Effector CD8-positive, alpha-beta T cell (primary cell): ENCODE data around the gene SKI.

Experiments used
- DNase-seq: peaks from one replicate; lab custom pipeline; 2025; lab: John Stamatoyannopoulos, UW

SKI gene

DNA sequence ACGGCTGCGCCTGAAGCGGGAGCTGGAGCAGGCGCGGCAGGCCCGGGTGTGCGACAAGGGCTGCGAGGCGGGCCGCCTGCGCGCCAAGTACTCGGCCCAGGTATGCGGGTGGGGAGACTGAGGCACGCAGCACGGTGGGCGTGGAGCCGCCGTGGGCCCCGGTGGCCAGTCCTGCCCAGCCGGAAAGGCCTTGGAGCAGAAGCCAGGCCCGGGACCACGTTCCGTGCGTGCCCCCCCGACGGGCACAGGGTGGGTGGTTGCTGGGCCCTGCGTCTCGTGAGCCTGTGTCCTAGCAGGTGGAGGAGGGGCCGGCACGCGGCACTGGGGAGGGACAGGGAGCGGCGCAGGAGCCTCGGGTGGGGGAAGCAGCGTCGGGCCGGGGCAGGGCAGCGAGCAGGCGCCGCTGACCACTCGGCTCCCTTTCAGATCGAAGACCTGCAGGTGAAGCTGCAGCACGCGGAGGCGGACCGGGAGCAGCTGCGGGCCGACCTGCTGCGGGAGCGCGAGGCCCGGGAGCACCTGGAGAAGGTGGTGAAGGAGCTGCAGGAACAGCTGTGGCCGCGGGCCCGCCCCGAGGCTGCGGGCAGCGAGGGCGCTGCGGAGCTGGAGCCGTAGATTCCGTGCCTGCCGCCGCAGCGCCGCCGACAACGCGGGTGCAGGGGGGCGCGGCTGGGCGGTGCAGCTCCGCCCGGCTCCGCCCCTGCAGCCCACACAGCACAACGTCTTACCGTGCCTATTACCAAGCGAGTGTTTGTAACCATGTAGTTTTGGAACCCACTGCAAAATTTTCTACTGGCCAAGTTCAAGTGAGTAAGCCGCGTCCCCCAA is 78.2 kb downstream of the SKI start:
- no peak for DNase-seq

DNA sequence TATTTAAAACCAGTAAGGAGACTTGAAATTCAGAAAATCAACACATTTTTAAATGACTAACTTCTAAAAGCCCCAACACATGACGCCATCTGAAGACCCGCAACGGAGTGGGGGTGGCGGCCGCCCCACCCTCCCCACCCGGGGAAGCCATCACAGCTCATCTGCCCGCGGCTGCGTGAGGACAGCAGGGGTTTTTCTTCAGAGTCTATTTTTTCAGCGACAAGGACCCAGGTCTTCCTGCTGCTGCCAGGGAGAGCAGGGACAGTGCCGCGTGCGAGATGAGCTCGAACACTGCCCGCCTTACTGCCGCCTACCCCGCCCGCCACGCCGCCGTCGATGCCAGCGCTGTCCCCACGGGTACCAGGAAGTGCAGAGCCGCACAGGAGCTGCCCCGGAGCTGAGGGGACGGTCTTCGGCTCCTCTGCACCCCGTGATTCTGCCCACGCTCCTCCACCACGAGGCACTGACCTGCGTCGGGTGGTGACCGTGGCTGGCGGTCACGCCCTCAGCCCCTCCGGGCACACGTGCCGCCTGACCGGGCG is 79.0 kb downstream of the SKI start:
- no peak for DNase-seq

DNA sequence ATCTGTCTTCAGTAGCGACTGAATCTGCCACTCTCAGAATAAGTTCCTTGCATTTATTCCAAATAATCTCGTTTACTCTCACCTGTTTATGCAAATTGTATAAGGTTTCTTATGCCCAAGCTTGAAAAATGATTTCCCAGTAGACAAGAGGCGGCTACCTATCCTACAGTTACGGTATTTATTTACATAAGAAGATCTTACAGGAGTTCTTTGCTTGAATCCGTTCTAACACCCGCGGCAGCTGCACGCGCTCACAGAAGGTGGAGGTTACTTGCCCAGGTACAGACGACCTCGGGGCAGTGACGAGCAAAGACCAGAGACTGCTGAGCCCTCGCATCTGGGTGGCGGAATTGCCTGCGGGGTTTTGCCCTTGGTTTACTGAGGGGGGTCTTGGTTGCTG is 79.9 kb downstream of the SKI start:
- DNase-seq, result no peak

DNA sequence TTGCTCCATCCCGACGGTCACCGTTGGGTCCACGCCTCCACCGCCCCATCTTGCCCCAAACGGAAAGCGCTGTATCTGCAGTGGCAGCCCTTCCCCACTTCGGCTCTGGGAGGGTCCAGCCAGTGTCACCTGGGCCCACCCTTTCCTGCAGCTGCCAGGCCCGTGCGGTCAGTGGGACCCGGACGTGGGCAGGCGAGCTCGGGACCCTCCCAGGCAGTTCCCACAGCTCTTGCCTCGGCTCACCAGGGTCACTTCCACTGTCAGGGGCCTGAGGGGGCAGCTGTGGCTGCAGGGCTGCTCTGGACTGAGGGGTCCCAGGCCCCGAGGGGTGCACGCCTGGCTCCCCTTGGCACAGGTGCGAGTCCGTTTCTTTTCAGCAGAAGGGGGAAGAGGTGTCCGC is 80.7 kb downstream of the SKI start:
- DNase-seq, result no peak

DNA sequence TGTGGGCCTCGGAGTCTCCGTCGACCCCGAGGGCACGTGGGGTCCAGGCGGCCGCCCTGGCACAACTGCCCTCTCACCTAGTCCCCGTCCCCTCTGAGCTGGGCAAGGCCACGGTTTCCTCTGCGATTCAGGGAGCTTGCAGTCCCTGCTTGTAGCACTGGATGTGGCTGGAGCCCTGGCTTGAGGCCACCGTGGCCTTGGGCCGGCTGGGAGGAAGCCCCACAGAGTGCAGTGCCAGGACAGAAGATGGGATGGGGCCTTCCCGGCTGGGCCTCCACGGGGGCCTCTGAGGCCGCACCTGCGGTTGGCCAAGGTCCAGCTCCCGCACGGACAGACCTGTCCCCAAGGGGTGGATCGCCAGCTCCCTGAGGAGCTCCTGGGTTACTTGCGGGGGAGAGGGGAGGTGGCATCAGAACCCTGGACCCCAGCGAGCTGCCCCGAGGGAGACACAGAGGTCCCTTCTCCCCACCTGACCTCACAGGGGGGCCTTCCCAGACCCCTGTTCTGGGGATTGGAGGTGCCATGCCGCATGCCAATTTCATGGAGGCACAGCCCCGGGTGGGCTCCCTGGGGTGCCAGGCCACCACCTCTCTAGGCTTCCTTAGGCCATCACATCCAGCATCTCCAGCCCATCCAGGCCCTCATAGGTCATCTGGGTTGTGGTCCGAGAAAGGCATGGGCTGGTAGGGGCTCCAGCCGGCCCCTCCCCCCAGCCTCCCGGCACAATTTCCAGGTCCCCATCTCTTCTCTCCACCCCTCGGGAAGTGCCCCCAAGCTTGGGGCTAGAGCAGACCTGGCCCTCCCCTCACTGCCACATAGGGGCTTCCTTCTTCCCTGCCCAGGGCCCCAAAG is 82.4 kb downstream of the SKI start:
- DNase-seq, result no peak

DNA sequence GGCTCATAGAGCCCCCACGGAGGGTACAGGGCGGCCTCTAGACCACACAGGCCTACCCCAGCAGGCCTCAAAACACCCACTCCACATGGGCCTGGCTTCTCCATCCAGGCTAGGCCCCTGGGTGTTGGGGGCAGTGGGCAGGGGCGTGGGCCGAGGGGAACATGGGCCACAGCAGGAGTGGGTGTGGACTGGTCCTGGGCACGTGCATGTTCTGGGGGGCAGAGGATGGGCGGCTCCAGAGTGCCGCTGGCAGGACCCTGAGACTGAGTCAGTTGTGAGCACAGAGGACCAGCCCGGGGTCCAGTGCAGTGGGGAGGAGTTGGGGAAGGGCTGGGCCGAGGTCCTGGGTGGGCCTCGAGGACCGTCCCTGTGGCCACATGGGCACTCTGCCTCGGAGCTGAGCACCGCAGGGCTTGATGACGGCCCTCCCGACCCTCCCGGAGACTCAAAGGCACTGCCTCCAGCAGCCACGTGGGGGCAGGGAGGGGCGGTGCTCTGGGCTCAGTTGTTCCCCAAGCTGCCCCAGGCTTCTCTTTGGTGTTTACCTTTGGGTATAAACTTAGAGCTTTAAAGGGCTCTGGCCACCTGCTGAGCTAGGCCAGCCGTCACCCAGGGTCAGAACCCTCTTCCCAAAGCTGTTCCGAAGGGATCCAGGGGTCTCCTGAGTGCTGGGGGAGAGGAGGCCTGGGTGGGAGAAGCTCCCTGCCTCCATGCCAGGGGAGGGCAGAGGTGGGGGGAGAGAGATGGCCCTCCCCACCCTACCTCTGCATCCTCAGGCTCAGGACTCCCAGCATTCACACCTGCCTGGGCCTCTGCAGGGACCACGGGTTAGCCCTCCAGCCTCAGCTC is 83.3 kb downstream of the SKI start:
- DNase-seq, result peak; percentile 27

DNA sequence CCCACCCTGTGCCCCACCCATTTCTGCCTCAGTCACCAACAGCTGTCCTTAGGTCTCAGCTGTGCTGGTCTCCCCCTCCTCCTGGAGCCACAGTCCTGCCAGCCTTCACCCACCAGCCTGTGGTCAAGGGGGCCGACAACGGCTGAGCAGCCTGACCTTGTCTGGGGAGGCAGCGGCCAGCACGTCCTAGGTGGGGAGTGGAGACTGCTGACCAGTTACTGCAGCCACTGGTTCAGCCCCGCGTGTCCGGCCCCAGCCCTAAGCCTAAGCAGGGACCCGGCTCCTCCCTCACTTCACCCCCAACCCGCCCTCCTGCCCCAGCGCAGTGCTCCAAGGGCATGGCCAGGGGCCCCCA is 84.0 kb downstream of the SKI start:
- DNase-seq, result no peak

DNA sequence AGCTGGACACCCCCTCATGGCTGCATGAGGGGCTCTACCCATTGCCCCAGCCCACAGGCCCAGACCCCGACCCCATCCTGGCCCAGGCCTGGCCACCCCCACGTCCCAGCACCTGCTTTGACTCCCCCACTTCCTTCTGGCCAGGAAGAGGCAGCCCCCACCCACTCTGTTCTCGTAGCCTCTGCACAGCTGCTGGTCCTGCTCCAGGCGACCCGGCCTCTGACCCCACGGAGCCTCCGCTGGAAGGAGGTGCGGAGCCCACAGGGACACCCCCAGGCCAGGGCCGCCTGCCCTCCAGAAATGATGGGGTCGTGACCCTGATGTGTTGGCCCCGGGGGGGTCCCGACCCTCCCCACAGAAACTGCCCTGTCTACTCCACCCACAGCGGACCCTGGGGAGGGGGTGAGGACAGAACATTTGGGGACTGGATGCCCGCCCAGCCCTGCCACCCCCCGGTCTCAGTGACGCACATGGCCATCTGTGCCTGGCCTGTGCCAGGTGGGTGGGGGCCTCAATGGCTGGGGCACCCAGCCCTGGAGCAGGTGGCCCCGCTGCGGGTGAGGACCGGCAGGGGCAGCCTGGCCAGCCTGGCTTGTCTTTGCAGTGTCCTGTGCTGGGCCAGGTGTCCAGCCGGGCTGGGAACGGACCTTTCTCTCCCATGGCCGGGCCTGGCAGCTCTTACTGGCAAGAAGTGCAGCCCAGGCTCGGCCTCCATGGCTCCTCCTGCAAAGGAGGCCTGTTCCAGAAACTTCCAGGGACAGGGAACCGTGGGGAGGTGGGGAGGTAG is 84.6 kb downstream of the SKI start:
- DNase-seq, result no peak

DNA sequence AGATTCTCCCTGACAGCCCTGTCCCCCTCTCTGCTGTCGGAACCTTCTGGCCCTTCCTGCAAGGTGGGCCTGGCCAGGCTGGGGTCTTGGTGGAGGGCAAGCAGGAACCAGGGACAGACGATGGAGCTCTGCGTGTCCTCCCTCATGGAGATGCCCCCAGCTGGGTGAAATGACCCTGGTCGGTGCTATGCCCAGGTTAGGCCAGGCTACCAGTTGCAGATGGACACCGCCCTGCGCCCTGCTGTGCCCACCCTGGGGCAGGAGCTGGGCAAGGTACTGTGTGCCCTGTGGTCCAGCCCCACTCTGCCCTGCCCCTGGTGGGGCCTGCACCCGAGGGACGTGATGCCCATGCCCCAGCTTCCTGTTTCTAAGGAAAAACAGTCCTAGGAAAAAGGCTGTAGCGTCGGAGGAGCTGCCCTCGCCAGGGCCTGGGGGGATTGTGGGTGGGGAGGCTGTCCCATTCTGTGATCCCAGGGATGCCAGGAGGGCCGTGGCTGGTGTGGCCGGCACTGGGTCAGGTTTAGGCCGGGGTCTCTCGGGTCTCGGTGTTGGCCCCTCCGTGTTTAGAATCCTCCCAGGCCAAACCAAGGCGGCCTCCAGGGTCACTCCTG is 85.6 kb downstream of the SKI start:
- no peak for DNase-seq

DNA sequence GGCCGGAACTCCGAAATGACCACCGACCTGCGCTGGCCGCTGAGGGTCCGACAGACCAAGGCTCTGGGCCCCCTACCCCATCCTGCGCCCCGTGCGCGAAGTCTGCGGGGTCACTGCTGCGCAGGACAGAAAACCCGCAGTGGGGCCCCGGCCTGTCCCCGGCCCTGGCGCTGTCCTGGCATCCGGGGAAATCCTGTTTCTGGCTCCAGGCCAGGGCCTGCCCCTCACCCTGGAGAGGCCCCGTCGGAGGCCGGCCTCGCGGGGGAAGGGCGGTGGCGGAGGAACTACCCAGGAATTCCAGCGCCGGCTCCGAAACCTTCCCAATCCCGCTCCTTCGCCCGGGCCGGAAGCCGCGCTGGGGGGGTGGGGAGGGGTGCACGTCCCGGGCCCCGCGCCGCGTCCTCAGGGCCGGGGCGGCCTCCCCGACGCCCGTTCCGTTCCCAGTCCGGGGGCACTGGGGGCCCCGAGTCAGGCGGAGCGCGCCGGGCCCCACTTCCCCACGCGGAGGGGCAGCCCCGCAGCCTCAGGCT is 86.2 kb downstream of the SKI start:
- peak; percentile 34 for DNase-seq

DNA sequence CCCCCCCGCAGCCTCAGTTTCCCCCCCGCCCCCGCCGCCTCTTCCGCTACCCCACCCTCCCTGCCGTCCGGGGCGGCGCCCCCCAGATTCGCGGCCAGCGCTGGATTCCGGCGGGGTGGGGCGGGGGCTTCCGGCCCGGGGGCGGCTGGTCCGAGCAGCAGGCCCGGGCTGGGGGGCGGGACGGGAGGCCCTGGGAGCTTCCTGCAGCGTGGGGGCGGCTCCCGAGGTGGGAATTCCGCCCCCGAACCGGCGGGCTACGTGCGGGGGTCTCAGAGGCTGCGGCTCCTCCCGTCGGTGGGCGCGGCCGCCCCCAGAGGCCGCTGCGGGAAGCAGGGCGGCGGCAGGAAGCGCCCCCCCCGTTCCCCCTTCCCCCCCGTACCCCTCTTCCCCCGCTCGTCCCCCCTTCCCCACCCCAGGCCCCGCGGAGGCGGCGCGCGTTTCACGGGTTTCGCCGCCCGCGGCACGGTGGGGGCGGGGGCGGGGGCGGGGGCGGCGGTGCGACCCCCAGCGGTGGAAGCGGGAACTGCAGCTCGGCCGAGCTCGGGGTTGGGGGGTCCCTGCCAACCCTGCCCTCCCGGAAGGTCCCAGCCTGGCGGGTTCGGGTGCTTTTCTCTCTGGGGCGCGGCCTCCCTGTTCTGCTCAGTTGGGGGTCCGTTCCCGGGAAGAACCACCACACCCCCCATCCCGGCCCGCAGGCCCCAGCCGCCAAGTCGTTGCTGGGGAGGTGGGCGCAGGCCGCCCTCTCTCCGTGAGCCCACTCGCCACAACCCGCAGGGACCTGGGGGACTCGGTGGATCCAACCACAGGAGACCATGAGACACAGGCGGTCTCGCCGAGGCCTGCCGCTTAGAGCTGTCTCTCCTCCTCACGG is 86.9 kb downstream of the SKI start:
- DNase-seq, result peak; percentile 64

DNA sequence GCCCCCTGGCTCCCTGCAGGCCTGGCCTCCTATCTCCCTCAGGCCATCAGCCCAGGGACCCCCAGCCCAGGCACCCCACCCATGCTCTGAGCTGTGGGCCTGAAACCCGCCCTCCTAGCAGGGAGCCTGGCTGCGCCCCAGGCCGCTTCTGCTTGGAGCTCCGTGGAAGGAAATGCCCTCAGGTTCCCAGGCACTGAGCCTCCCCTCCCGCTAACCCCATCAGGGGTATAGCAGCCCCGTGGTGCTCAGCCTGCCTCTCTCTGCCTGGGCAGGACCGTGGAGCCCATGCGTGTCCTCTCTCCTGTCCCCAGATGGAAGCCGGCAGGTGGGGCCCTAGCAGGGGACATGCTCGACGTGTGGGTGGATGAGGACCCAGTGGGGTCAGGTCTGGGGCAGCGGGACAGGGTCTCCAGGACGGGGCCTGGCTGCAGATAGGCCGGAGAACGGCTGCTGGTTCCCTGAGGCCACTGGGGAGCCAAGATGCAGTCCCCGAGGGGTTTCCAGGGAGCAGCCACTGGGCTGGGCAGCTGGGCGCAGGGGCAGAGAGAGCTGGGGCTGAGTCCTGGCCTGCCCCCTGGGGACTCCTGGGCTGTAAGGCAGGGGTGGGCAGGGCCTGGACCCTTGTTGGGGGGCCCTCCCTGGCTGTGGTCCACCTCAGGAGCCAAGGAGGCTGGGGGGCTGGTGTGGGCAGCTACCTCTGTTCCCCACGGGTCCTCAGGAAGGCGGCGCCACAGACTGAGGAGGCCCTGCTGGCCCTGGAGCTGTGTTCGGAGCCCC is 87.7 kb downstream of the SKI start:
- no peak for DNase-seq

DNA sequence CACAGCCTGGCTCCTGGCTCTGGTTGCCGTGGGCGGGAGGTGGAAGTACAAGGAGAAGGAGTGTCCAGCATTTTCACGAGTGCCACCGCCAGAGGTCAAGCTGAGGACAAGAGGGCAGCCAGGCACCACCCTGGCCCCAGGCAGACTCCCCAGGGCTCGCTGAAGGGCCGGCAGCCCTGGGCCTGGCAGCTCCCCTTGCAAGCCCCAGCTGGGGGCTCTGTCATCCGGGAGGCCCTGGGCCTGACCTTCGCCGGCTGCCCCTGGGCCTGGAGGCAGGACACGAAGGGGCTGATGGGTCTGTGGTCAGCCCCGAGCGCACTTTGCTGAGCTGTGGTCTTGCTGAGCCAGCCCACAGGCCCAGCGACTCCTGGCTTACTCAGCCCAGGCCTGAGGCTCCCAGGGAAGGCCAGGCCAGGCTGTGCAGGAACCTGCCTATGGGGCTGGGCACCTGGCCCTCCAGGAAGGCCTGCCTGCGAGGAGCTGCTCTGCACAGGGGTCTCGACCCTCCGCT is 88.4 kb downstream of the SKI start:
- DNase-seq, result no peak

DNA sequence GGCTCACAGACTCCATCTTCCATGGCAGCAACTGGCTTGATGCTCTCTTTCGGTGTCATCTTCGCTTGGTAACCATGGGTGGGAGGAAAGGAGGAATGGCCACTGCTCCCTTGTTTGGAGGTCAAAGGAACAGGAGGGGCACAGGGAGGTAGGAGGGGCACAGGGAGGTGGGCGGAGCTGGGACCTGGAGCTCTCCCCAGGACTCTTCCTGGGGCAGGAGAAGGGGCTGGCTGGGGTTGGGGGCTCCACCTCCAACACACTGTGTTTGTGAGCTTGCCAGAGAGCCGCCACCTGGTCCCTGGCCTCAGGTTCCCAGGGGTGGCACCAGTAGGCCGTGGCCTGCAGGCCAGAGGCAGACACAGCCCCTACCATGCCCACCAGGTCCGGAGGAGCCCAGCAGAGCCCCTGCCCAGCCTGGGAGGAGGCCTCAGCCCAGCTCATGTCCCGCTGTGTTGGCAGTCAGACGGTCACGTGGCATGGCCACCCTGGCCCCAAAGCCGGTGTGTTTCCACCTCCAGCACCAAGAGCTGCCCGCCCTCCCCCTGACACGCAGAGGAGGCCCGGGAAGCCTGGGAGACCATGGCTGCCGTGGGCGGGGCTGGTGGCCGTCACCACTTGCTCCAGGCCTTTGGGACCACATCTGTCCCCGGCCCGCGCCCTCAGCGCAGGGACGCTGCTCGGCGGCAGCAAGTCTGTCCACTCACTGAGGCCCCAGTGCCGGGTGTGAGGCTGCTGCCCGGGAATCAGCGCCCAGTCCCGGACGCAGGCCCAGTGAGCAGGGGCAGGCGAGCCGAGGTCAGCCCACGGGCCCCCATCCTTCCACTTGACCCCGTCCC is 89.3 kb downstream of the SKI start:
- no peak for DNase-seq

DNA sequence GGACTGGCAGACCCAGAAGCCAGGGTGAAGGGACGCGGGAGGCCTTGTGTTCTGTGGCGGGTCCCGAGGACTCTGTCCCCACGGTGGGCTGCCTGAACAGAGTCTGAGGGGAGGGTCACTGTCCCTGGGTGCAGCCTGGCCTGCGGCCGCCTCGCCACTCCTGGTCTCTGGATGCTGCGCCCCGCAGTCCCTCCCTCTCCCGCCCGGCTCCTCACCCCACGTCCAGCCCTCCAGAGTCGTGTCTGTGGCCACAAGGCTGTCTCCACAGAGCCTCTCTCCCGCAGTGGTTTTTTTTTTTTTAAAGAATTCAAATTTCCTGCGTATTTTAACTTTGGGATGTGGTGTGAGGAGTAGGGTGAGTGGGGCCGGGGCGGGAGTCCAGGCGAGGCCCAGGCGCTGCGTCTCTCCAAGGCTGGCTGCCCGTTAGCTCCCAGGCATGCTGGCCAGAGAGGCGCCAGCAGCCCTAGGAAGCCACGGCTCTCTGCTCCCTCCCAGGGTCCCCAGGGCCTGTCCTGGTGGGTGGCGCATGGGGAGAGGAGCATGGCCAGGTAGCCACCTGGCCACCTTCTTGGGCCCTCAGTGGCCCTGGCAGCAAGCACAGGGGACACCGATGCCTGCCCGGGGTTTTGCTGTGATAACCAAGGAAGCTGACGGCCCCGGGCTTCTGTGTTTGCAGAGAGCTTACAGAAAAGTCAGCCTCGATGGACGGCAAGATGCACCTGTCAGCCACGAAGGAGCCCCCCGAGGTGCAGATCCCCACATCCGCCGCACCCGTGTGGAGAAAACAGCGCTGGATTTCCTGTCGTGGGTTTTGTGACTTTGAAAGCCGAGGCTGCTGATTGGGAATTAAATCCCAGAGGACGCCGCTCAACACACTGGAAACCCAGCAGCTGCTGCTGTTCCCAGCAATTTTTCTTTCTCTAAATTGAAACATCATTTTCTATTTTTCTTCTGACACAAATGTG is 90.5 kb downstream of the SKI start:
- no peak for DNase-seq

DNA sequence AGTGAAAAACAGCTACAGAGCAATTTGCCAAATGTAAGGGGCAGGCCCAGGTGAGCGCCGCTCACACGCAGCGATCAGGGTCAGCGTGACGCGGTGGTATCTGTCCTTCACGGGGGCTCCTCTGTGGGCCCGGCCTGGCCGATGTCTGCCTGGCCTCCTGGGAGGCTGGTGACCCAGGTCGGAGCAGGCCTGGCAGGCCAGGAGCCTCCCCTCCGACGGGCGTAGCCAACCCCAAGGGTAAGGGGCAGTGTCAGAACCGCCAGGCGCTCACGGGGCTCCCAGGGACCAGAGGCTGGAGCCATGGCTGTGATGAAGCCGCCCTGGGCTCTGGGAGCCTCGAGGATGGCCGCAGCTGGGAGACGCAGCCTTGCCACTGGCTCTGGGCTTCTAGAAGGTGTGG is 91.2 kb downstream of the SKI start:
- DNase-seq, result no peak
